Activated B cell treated with CpG ODN at 0.5 μM for 24 hours (primary cell): ENCODE data around the gene KCNJ8. TPM values are rescaled to one million over a fixed set of nuclear protein-coding genes. Genes with fewer than 3 reads are reported as not detected.

Source experiments
- ATAC-seq: fragments of 200-7000 bp; cut with Tn5 transposase; one replicate; pipeline ENCODE4 v1.10.0; 2021; ENCODE audit warnings: low read depth, mild to moderate bottlenecking, moderate library complexity
- CTCF ChIA-PET: fragments of 350-600 bp; sonication (Branson Sonifier 250); formaldehyde crosslinking; loops from one replicate; lab custom pipeline; 2021; ENCODE audit warnings: antibody characterized with exemption; lab: Charles Lee
- POLR2A ChIA-PET: fragments of 350-600 bp; sonication (Branson Sonifier 250); formaldehyde crosslinking; loops from one replicate; lab custom pipeline; 2021; ENCODE audit warnings: antibody characterized with exemption; lab: Charles Lee
- DNase-seq: peaks from one replicate; pipeline ENCODE4 v3.0.0; 2022
- H3K27ac Mint-ChIP-seq: one replicate; pipeline ENCODE4 v1.8.0; 2020; ENCODE audit warnings: mixed read lengths
- H3K27me3 Mint-ChIP-seq: one replicate; pipeline ENCODE4 v1.8.0; 2021; ENCODE audit warnings: mixed read lengths
- H3K36me3 Mint-ChIP-seq: one replicate; pipeline ENCODE4 v1.8.0; 2021; ENCODE audit warnings: low read depth, mixed read lengths
- H3K4me1 Mint-ChIP-seq: one replicate; pipeline ENCODE4 v1.8.0; 2021; ENCODE audit warnings: mixed read lengths
- H3K4me3 Mint-ChIP-seq: one replicate; pipeline ENCODE4 v1.8.0; 2020; ENCODE audit warnings: mild to moderate bottlenecking, mixed read lengths
- H3K9me3 Mint-ChIP-seq: one replicate; pipeline ENCODE4 v1.8.0; 2020; ENCODE audit warnings: mixed read lengths
- intact Hi-C: fragments of 100-400 bp; cut with micrococcal nuclease; formaldehyde crosslinking; loops from one replicate; pipeline ENCODE4 v1.15.1; 2024
- total RNA-seq: library from RNA; stranded (reverse); gene quantifications from 2 replicates; pipeline ENCODE4 v1.2.3, GENCODE V29; 2022
- TF ChIP-seq, protein P1 (sequence below): fragments of 200-600 bp; IDR thresholded peaks from one replicate; pipeline ENCODE4 v1.8.0; 2022; ENCODE audit warnings: antibody characterized with exemption, mild to moderate bottlenecking

The KCNJ8 gene
- total RNA-seq, 1 donor from 2014 or later, result not detected

- ChIA-PET POLR2A (no interaction called here), CTCF (no interaction called here)
- intact Hi-C loops, result no loop called here
- peaks cover 2% of the 10 kb centered on the region for H3K9me3 Mint-ChIP-seq
- H3K4me3 Mint-ChIP-seq, result no peak overlapping the region
- TF ChIP-seq, protein P1, sequence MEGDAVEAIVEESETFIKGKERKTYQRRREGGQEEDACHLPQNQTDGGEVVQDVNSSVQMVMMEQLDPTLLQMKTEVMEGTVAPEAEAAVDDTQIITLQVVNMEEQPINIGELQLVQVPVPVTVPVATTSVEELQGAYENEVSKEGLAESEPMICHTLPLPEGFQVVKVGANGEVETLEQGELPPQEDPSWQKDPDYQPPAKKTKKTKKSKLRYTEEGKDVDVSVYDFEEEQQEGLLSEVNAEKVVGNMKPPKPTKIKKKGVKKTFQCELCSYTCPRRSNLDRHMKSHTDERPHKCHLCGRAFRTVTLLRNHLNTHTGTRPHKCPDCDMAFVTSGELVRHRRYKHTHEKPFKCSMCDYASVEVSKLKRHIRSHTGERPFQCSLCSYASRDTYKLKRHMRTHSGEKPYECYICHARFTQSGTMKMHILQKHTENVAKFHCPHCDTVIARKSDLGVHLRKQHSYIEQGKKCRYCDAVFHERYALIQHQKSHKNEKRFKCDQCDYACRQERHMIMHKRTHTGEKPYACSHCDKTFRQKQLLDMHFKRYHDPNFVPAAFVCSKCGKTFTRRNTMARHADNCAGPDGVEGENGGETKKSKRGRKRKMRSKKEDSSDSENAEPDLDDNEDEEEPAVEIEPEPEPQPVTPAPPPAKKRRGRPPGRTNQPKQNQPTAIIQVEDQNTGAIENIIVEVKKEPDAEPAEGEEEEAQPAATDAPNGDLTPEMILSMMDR, result no peak
- H3K27ac Mint-ChIP-seq, result no peak overlapping the region
- no peaks in the 10 kb centered on the region for H3K4me1 Mint-ChIP-seq
- H3K36me3 Mint-ChIP-seq, result no peaks in the 10 kb centered on the region
- peaks cover 10% of the 10 kb centered on the region for H3K27me3 Mint-ChIP-seq
- no peak for ATAC-seq
- no peak for DNase-seq
These were observed 29.2 kb downstream of the KCNJ8 start for GRCh38 chr12:21745258-21745657.

DNA sequence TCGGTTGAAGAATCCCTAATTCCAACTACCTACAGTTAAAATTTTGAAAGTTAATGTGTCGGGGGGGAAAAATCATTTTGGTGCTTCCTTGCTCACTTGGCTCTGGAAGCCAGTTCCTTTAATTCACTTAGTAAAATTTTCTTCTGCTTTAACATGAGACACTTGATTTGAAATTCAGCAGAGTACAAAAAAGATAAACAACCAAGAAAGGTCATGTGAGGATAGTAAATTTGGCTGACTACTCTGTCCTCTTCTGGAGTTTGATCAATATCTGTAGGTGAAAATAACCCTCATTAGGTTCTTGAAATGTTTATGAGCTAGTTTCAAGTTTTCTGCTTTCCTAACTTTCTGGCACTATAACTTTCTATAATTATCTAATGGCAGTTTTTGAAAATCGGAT is 43.4 kb downstream of the KCNJ8 start:
- ATAC-seq (no peak), DNase-seq (no peak)
- H3K9me3 Mint-ChIP-seq, result peaks cover 10% of the 10 kb centered on the region
- CTCF ChIA-PET, result no interaction called here
- no peak overlapping the region for H3K4me3 Mint-ChIP-seq
- H3K4me1 Mint-ChIP-seq, result no peaks in the 10 kb centered on the region
- H3K27ac Mint-ChIP-seq, result no peak overlapping the region
- TF ChIP-seq, protein P1, result no peak
- H3K36me3 Mint-ChIP-seq, result no peaks in the 10 kb centered on the region
- POLR2A ChIA-PET, result no interaction called here
- intact Hi-C loops, result no loop called here
- peaks cover 4% of the 10 kb centered on the region for H3K27me3 Mint-ChIP-seq

GRCh38 chr12:21725731-21726130 is 48.8 kb downstream of the KCNJ8 start:
- Mint-ChIP-seq H3K9me3 (no peaks in the 10 kb centered on the region), H3K36me3 (no peaks in the 10 kb centered on the region), H3K4me3 (no peak overlapping the region), H3K27me3 (no peaks in the 10 kb centered on the region), H3K27ac (no peak overlapping the region), H3K4me1 (no peaks in the 10 kb centered on the region)
- intact Hi-C loops, result no loop called here
- TF ChIP-seq, protein P1, result no peak
- ChIA-PET CTCF (no interaction called here), POLR2A (no interaction called here)
- ATAC-seq, result no peak
- DNase-seq, result no peak

DNA sequence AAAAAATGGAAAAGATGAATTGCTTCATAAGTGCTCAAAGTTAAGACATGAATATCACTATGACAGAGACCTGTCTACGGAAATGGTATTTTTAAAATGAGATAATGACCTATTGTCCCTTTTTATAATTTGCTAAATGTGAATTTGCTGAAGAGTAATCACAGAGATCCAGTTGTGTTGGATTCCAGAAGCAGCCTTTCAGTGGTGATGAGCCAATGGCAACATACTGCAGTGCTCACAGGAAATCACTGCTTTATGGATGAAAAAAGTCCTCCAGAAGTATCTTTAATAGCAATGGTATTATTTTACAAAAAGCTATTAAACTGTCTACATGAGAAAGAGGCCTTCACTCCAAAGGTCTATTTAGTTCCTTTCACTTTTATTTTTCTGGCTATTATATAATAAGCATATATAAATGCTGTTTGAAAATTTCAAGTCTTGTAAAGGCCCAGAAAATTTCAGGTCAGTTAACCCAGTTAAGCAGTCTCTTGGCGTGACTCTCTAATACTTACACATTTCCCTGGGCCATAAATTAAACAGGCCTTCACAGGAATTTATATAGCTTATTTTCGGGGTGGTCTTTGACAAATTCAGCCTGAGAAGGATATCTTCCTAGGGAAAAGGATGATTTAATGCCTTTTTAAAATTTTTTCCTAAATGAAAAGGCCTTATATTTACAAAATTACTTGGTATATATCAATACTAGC is 55.4 kb downstream of the KCNJ8 start:
- no peak for ATAC-seq
- intact Hi-C loops, result no loop called here

DNA sequence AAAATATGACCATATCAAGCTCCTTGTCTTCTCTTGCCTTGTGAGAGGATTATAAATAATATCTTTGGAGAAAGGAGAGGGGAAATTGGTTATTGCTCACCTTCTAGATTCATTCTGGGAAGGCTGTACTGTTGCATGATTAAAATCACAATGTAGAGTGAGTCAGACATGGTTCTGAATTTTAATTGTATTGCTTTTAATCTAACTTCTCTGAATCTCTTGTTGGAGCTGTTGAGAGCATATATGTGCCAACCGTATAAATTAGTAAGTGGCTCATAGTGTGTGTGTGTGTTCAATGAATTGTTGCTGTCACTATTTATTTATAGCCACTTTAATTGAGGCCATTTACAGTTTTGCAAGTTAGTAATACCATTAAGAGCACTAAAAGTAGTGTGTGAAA is 56.1 kb downstream of the KCNJ8 start:
- POLR2A ChIA-PET, result no interaction called here
- Mint-ChIP-seq H3K4me3 (no peak overlapping the region), H3K4me1 (no peaks in the 10 kb centered on the region), H3K9me3 (no peaks in the 10 kb centered on the region), H3K27me3 (peaks cover 8% of the 10 kb centered on the region), H3K36me3 (no peaks in the 10 kb centered on the region), H3K27ac (no peak overlapping the region)
- intact Hi-C loops, result no loop called here
- no peak for DNase-seq
- TF ChIP-seq, protein P1, result no peak
- no peak for ATAC-seq
- CTCF ChIA-PET, result no interaction called here

More for the DNA sequence above, 55.4 kb downstream of the KCNJ8 start:
- ChIA-PET POLR2A (no interaction called here), CTCF (no interaction called here)
- H3K36me3 Mint-ChIP-seq, result no peaks in the 10 kb centered on the region
- H3K27me3 Mint-ChIP-seq, result peaks cover 8% of the 10 kb centered on the region
- TF ChIP-seq, protein P1, result no peak
- no peaks in the 10 kb centered on the region for H3K4me1 Mint-ChIP-seq
- H3K9me3 Mint-ChIP-seq, result no peaks in the 10 kb centered on the region
- no peak for DNase-seq
- H3K4me3 Mint-ChIP-seq, result no peak overlapping the region
- no peak overlapping the region for H3K27ac Mint-ChIP-seq
